ENCODE measurements around the gene GYPA. TPM values are rescaled to one million over a fixed set of nuclear protein-coding genes. Genes with fewer than 3 reads are reported as not detected.
"Not testable (repeated sequence)": the region's sequence is repeated elsewhere in the genome, so short reads cannot be mapped to it uniquely, and the experiment has no call there.

The GYPA gene
- total and polyA plus RNA-seq, 2 donors from 2014 or later, result 2.6 TPM; not detected in 1

DNA sequence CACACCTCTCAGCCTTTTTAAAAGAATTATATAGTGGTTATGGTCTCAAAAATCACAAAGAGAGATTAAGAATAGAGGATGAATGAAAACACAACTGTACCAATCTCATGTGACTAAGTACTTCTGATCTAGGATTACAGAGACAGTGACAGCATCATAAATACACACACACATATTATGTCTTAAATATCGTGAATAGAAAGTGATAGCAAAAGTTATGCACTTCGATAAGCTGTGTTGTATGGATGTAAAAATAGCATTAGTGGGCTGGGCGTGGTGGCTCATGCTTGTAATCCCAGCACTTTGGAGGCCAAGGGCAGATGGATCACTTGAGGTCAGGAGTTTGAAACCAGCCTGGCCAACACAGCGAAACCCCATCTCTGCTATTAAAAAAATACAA, 25.0 kb downstream of the GYPA start:
- Histone ChIP-seq H3K4me1 (ENCODE audit: control insufficient read depth in 2 of 3, insufficient read depth in 2 of 3, low read depth in 1 of 3, low read length in 3 of 3) (no peaks in the 10 kb centered on the region), H3K9ac (ENCODE audit: low read length in 3 of 3) (no peak overlapping the region), H3K9me3 (ENCODE audit: control insufficient read depth in 2 of 3, insufficient read depth in 1 of 3, low read length in 3 of 3) (no peaks in the 10 kb centered on the region), H3K36me3 (ENCODE audit: control insufficient read depth in 2 of 3, insufficient read depth in 3 of 3, low read length in 3 of 3) (no peaks in the 10 kb centered on the region), H3K27ac (ENCODE audit: low read depth in 2 of 2, low read length in 2 of 2) (no peak overlapping the region), H3K4me3 (ENCODE audit: low read length in 3 of 3) (no peak overlapping the region), H3K27me3 (ENCODE audit: control insufficient read depth, insufficient read depth, low read length) (no peaks in the 10 kb centered on the region)
- FAIRE-seq, result no peak
- TF ChIP-seq, protein P1, sequence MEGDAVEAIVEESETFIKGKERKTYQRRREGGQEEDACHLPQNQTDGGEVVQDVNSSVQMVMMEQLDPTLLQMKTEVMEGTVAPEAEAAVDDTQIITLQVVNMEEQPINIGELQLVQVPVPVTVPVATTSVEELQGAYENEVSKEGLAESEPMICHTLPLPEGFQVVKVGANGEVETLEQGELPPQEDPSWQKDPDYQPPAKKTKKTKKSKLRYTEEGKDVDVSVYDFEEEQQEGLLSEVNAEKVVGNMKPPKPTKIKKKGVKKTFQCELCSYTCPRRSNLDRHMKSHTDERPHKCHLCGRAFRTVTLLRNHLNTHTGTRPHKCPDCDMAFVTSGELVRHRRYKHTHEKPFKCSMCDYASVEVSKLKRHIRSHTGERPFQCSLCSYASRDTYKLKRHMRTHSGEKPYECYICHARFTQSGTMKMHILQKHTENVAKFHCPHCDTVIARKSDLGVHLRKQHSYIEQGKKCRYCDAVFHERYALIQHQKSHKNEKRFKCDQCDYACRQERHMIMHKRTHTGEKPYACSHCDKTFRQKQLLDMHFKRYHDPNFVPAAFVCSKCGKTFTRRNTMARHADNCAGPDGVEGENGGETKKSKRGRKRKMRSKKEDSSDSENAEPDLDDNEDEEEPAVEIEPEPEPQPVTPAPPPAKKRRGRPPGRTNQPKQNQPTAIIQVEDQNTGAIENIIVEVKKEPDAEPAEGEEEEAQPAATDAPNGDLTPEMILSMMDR (IDR thresholded peaks at IDR 0.05; ENCODE audit: borderline replicate concordance, extremely low read depth, insufficient read depth), result no peak
- intact Hi-C loops (cut with DNase I), result no loop called here
- DNase-seq, result no peak

DNA sequence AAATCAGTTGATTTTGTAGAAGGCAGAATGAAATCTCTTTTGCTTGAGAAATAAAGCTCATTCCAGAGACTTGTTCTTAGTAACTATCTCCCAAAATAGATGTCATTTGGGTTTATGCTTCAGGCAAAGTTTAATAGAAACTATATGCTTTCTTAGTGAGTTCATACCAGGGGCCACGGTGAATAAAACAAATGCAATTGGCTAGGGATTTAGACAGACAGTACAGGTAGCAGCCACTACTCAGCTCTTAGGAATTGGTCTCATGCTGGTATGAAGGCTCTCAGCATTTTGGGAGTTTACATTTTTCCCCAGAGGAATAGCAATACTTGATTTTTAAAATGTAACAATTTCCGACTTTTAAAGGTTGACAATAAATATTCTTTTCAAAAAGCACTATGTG, 27.0 kb downstream of the GYPA start:
- no peak overlapping the region for H3K9ac ChIP-seq (ENCODE audit: low read length in 3 of 3)
- H3K9me3 ChIP-seq (ENCODE audit: control insufficient read depth in 2 of 3, insufficient read depth in 1 of 3, low read length in 3 of 3), result no peaks in the 10 kb centered on the region
- no peak for FAIRE-seq
- no peaks in the 10 kb centered on the region for H3K36me3 ChIP-seq (ENCODE audit: control insufficient read depth in 2 of 3, insufficient read depth in 3 of 3, low read length in 3 of 3)
- intact Hi-C loops (cut with DNase I), result no loop called here
- no peak for DNase-seq
- TF ChIP-seq, protein P1 (IDR thresholded peaks at IDR 0.05; ENCODE audit: borderline replicate concordance, extremely low read depth, insufficient read depth), result no peak
- no peaks in the 10 kb centered on the region for H3K27me3 ChIP-seq (ENCODE audit: control insufficient read depth, insufficient read depth, low read length)
- H3K4me1 ChIP-seq (ENCODE audit: control insufficient read depth in 2 of 3, insufficient read depth in 2 of 3, low read depth in 1 of 3, low read length in 3 of 3), result no peaks in the 10 kb centered on the region
- no peak overlapping the region for H3K27ac ChIP-seq (ENCODE audit: low read depth in 2 of 2, low read length in 2 of 2)
- H3K4me3 ChIP-seq (ENCODE audit: low read length in 3 of 3), result no peak overlapping the region

GRCh38 chr4:144104509-144105130, 35.9 kb downstream of the GYPA start:
- Histone ChIP-seq H3K4me1 (ENCODE audit: control insufficient read depth in 2 of 3, insufficient read depth in 2 of 3, low read depth in 1 of 3, low read length in 3 of 3) (no peaks in the 10 kb centered on the region), H3K4me3 (ENCODE audit: low read length in 3 of 3) (no peak overlapping the region), H3K9ac (ENCODE audit: low read length in 3 of 3) (no peak overlapping the region), H3K9me3 (ENCODE audit: control insufficient read depth in 2 of 3, insufficient read depth in 1 of 3, low read length in 3 of 3) (no peaks in the 10 kb centered on the region), H3K36me3 (ENCODE audit: control insufficient read depth in 2 of 3, insufficient read depth in 3 of 3, low read length in 3 of 3) (no peaks in the 10 kb centered on the region), H3K27ac (ENCODE audit: low read depth in 2 of 2, low read length in 2 of 2) (no peak overlapping the region), H3K27me3 (ENCODE audit: control insufficient read depth, insufficient read depth, low read length) (no peaks in the 10 kb centered on the region)
- FAIRE-seq (no peak), DNase-seq (no peak)
- TF ChIP-seq, protein P1 (IDR thresholded peaks at IDR 0.05; ENCODE audit: borderline replicate concordance, extremely low read depth, insufficient read depth), result no peak
- intact Hi-C loops (cut with DNase I), result no loop called here

DNA sequence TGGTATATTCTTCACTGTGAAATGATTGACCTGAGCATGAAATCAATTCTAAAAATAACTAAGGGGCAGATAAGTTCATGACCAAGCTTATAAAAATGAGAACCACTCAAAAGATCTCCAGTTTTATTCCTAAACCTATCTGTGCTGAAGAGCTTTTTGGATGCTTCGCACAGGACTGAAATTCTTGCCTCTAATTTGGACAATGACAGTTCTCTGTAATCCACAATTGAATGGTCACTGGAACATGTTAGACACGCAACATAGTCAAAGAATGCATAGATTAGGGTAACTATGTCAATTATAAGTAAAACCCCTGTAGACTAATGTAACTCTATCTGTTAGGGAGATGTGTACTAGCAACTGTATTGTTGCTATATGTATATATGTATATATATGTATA, 42.7 kb downstream of the GYPA start:
- intact Hi-C loops (cut with DNase I); H3K4me3 ChIP-seq (ENCODE audit: low read length in 3 of 3); H3K9ac ChIP-seq (ENCODE audit: low read length in 3 of 3); H3K4me1 ChIP-seq (ENCODE audit: control insufficient read depth in 2 of 3, insufficient read depth in 2 of 3, low read depth in 1 of 3, low read length in 3 of 3); FAIRE-seq; H3K36me3 ChIP-seq (ENCODE audit: control insufficient read depth in 2 of 3, insufficient read depth in 3 of 3, low read length in 3 of 3); H3K27me3 ChIP-seq (ENCODE audit: control insufficient read depth, insufficient read depth, low read length); H3K9me3 ChIP-seq (ENCODE audit: control insufficient read depth in 2 of 3, insufficient read depth in 1 of 3, low read length in 3 of 3); DNase-seq; H3K27ac ChIP-seq (ENCODE audit: low read depth in 2 of 2, low read length in 2 of 2): not testable (repeated sequence)

DNA sequence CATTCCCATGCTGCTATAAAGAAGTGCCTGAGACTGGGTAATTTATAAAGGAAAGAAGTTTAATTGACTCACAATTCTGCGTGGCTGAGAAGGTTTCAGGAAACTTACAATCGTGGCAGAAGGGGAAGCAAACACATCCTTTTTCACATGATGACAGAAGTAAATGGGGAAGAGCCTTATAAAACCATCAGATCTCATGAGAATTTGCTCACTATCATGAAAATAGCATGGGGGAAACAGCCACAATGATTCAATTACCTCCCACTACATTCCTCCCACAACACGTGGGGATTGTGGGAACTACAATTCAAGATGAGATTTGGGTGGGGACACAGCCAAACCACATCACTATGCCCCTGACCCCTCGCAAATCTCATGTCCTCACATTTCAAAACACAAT, 46.5 kb downstream of the GYPA start:
- H3K27me3 ChIP-seq (ENCODE audit: control insufficient read depth, insufficient read depth, low read length); DNase-seq; H3K9ac ChIP-seq (ENCODE audit: low read length in 3 of 3); H3K4me3 ChIP-seq (ENCODE audit: low read length in 3 of 3); intact Hi-C loops (cut with DNase I); H3K36me3 ChIP-seq (ENCODE audit: control insufficient read depth in 2 of 3, insufficient read depth in 3 of 3, low read length in 3 of 3); H3K9me3 ChIP-seq (ENCODE audit: control insufficient read depth in 2 of 3, insufficient read depth in 1 of 3, low read length in 3 of 3); FAIRE-seq; H3K4me1 ChIP-seq (ENCODE audit: control insufficient read depth in 2 of 3, insufficient read depth in 2 of 3, low read depth in 1 of 3, low read length in 3 of 3); H3K27ac ChIP-seq (ENCODE audit: low read depth in 2 of 2, low read length in 2 of 2): not testable (repeated sequence)

GRCh38 chr4:144091181-144091580, 49.3 kb downstream of the GYPA start:
- FAIRE-seq, result peak; percentile 68

More at GRCh38 chr4:144091181-144091580, 49.3 kb downstream of the GYPA start:
- H3K27ac ChIP-seq (ENCODE audit: low read depth in 2 of 2, low read length in 2 of 2); intact Hi-C loops (cut with DNase I); H3K9ac ChIP-seq (ENCODE audit: low read length in 3 of 3); DNase-seq; H3K27me3 ChIP-seq (ENCODE audit: control insufficient read depth, insufficient read depth, low read length); H3K9me3 ChIP-seq (ENCODE audit: control insufficient read depth in 2 of 3, insufficient read depth in 1 of 3, low read length in 3 of 3); H3K4me1 ChIP-seq (ENCODE audit: control insufficient read depth in 2 of 3, insufficient read depth in 2 of 3, low read depth in 1 of 3, low read length in 3 of 3); H3K4me3 ChIP-seq (ENCODE audit: low read length in 3 of 3); H3K36me3 ChIP-seq (ENCODE audit: control insufficient read depth in 2 of 3, insufficient read depth in 3 of 3, low read length in 3 of 3): not testable (repeated sequence)
